Neutrophil (primary cell): Measurements from ENCODE around the gene ITM2C.

ENCODE experiments used
- H3K27ac ChIP-seq: fragments of 200-600 bp; sonication (generic); 2 replicates; pipeline ENCODE4 v1.5.1; 2016; ENCODE audit warnings: mild to moderate bottlenecking, moderate library complexity
- H3K27me3 ChIP-seq: fragments of 200-600 bp; sonication (generic); 2 replicates; pipeline ENCODE4 v1.6.0; 2016; ENCODE audit warnings: mild to moderate bottlenecking
- H3K36me3 ChIP-seq: fragments of 200-600 bp; sonication (generic); 2 replicates; pipeline ENCODE4 v1.5.1; 2017
- H3K4me1 ChIP-seq, 2 experiments: fragments of 200-600 bp in 1 of 2; sonication (generic) in 1 of 2; 1 replicate in 1 of 2; 2 replicates in 1 of 2; pipeline versions ENCODE4 v1.5.1 to v1.6.1; 2013 to 2016; ENCODE audit warnings: low read depth in 1 of 2, low read length in 1 of 2, mild to moderate bottlenecking in 1 of 2, moderate library complexity in 1 of 2; ENCODE audit not compliant: control insufficient read depth in 1 of 2, insufficient read depth in 1 of 2
- H3K4me3 ChIP-seq, 2 experiments: fragments of 200-600 bp in 1 of 2; sonication (generic) in 1 of 2; 1 replicate in 1 of 2; 2 replicates in 1 of 2; pipeline ENCODE4 v1.5.1; 2013 to 2016; ENCODE audit warnings: low read depth in 1 of 2, low read length in 1 of 2, mild to moderate bottlenecking in 1 of 2, moderate library complexity in 1 of 2
- H3K9me3 ChIP-seq: fragments of 200-600 bp; sonication (generic); 2 replicates; pipeline ENCODE4 v1.5.1; 2016
- CTCF ChIP-seq: fragments of 200-600 bp; sonication (generic); IDR thresholded peaks from 2 replicates; pipeline ENCODE4 v1.5.1; 2016; ENCODE audit warnings: antibody characterized with exemption

Gene ITM2C

DNA sequence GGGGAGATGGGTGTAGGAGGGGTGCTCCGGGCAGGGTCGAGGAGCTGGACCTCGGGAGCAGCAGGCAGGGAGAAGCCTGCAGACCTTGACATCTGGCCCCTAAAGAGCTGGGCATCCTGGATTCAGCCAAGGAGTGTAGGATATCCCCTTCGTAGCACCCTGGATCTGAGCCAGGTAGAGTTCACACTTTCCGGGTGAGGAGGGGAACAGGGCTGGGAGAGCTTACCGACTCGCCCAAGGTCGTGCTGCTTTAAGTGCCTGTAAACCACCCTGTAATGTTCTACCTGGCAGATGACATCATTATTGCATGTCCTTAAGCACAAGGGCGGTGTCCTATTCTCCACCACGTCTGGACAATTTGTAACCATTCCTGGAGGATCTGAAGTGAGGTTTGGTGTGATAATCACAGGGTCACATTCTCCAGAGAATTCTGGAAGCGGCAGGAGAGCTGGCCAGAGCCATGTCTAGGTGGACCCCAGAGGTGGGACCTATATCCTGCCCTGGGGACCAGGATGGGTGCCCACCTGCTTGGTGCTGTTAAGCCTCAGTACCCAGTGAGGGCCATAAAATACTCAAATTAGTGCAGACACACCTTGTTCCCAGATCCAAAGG, 14.6 kb downstream of the ITM2C start:
- Histone ChIP-seq H3K36me3 (peaks cover 9% of the 10 kb centered on the region), H3K27me3 (no peaks in the 10 kb centered on the region), H3K4me1 (peaks cover 7 to 11% of the 10 kb centered on the region in 2 experiments), H3K4me3 (no peak overlapping the region), H3K27ac (no peak overlapping the region), H3K9me3 (no peaks in the 10 kb centered on the region)
- TF ChIP-seq CTCF: no peak

- H3K4me1 ChIP-seq: peaks cover 7 to 11% of the 10 kb centered on the region in 2 experiments
- no peak for TF ChIP-seq CTCF
- no peak overlapping the region for H3K27ac ChIP-seq
- H3K9me3 ChIP-seq: no peaks in the 10 kb centered on the region
- peaks cover 9% of the 10 kb centered on the region for H3K36me3 ChIP-seq
- H3K27me3 ChIP-seq: no peaks in the 10 kb centered on the region
- no peak overlapping the region for H3K4me3 ChIP-seq
These were observed 15.1 kb downstream of the ITM2C start for GRCh38 chr2:230879891-230880290.

DNA sequence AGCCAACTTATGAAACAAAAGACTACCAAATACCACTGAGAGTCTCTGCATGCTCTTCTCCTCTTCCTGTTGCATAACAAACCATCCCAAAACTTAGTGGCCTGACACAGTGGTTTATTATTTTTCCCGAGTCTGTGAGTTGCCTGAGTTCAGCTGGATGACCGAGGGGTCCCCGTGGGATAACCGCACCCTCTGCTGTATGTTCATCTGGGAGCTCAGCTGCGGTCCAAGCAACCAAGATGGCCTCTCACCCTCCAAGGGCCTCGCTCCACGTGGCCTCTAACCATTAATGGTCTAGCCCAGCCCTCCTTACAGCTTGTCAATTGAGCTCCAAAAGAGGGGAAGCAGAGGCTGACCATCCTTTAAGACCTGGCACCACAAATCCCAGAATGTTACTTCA, 17.1 kb downstream of the ITM2C start:
- H3K27me3 ChIP-seq: no peaks in the 10 kb centered on the region
- no peak for TF ChIP-seq CTCF
- peaks cover 7 to 11% of the 10 kb centered on the region in 2 experiments for H3K4me1 ChIP-seq
- H3K4me3 ChIP-seq: no peak overlapping the region
- H3K27ac ChIP-seq: no peak overlapping the region
- H3K9me3 ChIP-seq: no peaks in the 10 kb centered on the region
- peaks cover 7% of the 10 kb centered on the region for H3K36me3 ChIP-seq

- TF ChIP-seq CTCF: no peak
- Histone ChIP-seq H3K27ac (no peak overlapping the region), H3K27me3 (no peaks in the 10 kb centered on the region), H3K9me3 (no peaks in the 10 kb centered on the region), H3K36me3 (no peaks in the 10 kb centered on the region), H3K4me3 (no peak overlapping the region), H3K4me1 (no peaks in the 10 kb centered on the region)
These were observed 20.9 kb downstream of the ITM2C start for GRCh38 chr2:230885463-230886130.

DNA sequence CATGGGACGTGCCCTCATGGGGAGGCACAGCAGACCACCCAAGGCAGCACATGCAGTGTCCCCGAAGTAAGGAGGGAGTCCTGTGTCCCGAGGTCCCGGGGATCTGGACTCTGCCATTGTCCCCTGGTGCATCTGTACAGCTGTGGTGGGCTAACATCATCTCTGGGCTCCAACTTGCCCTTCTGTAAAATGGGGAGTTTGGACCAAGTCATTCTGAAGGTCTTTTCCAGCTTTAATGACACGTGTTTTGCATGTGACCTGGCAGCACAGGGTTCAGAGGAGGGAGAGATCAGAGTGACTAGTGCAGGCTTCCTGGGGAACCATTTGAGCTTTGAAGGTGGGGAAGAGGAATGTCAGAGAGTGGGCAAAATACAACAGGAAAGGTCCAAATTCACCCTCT, 21.5 kb downstream of the ITM2C start:
- Histone ChIP-seq H3K4me3 (no peak overlapping the region), H3K36me3 (no peaks in the 10 kb centered on the region), H3K4me1 (no peaks in the 10 kb centered on the region), H3K27me3 (no peaks in the 10 kb centered on the region), H3K27ac (no peak overlapping the region), H3K9me3 (no peaks in the 10 kb centered on the region)
- no peak for TF ChIP-seq CTCF
